HCT116 (cell line): ENCODE measurements around the gene GRB10. TPM values are rescaled to one million over a fixed set of nuclear protein-coding genes. Genes with fewer than 3 reads are reported as not detected.

ENCODE experiments used
- ATAC-seq: fragments of 200-7000 bp; cut with Tn5 transposase; 2 replicates; pipeline ENCODE4 v1.9.1; 2020; ENCODE audit warnings: mild to moderate bottlenecking, moderate library complexity
- BruUV-seq: library from RNA; stranded (reverse); fragments of 400-500 nt; replicated peaks from 2 replicates; lab custom pipeline; 2021; lab: Mats Ljungman, UMichigan
- CTCF ChIA-PET: fragments of 300-600 bp; sonication (Branson Sonifier 250); formaldehyde crosslinking; loops from one replicate; lab custom pipeline; 2021; ENCODE audit warnings: antibody characterized with exemption; lab: Charles Lee
- POLR2A ChIA-PET: fragments of 300-600, 350-600 bp; sonication (Branson Sonifier 250); formaldehyde crosslinking; loops from one replicate; lab custom pipeline; 2021; ENCODE audit warnings: antibody characterized with exemption; lab: Charles Lee
- RAD21 ChIA-PET, 2 experiments: fragments of 300-600 bp; sonication (Branson Sonifier 250); formaldehyde crosslinking; loops; one replicate each; lab custom pipeline; 2023; ENCODE audit warnings: low total read pairs in 2 of 2; ENCODE audit not compliant: uncharacterized antibody in 2 of 2, unreplicated experiment in 2 of 2, low non-redundant PET in 1 of 2; lab: Charles Lee
- DNase-seq: peaks from one replicate; pipeline ENCODE4 v3.0.0-alpha.2; 2010; ENCODE audit warnings: low read depth, low spot score
- H2AFZ ChIP-seq: fragments of 200-600 bp; shearing (Covaris generic), sonication (generic); 2 replicates; pipeline ENCODE4 v1.6.1; 2017; ENCODE audit warnings: low read depth, mixed run types, mixed read lengths, antibody characterized with exemption, low read length; ENCODE audit not compliant: poor library complexity, severe bottlenecking
- H3K27ac ChIP-seq: 2 replicates; pipeline ENCODE4 v1.5.1; 2012; ENCODE audit warnings: low read depth, low read length
- H3K27me3 ChIP-seq: fragments of 200-600 bp; sonication (generic); 2 replicates; pipeline ENCODE4 v1.6.1; 2016; ENCODE audit warnings: mixed run types, low read length, mixed read lengths; ENCODE audit not compliant: insufficient read depth
- H3K36me3 ChIP-seq, 2 experiments: fragments of 200-500 bp in 1 of 2; fragments of 200-600 bp in 1 of 2; sonication (Bioruptor generic) in 1 of 2; sonication (generic) in 1 of 2; 2 replicates each; pipeline versions ENCODE4 v1.5.1 to v1.6.1; 2014 to 2016; ENCODE audit warnings: low read length in 2 of 2, inconsistent platforms in 1 of 2, mixed read lengths in 1 of 2, mixed run types in 1 of 2; ENCODE audit not compliant: insufficient read depth in 2 of 2, control insufficient read depth in 1 of 2
- H3K4me1 ChIP-seq, 2 experiments: fragments of 200-600 bp in 1 of 2; sonication (generic) in 1 of 2; 2 replicates each; pipeline versions ENCODE4 v1.5.1 to v1.6.1; 2012 to 2017; ENCODE audit warnings: low read length in 2 of 2, inconsistent platforms in 1 of 2, mild to moderate bottlenecking in 1 of 2, mixed read lengths in 1 of 2, mixed run types in 1 of 2, moderate library complexity in 1 of 2; ENCODE audit not compliant: insufficient read depth in 2 of 2, control insufficient read depth in 1 of 2
- H3K4me2 ChIP-seq: fragments of 200-600 bp; sonication (generic); 2 replicates; pipeline ENCODE4 v1.6.1; 2017; ENCODE audit warnings: mixed run types, low read length, mixed read lengths
- H3K4me3 ChIP-seq, 2 experiments: fragments of 200-600 bp in 1 of 2; sonication (generic) in 1 of 2; replicated peaks in 1 of 2; 2 replicates each; pipeline ENCODE4 v1.5.1; 2011 to 2016; ENCODE audit warnings: low read length in 2 of 2, control low read depth in 1 of 2, low read depth in 1 of 2, mild to moderate bottlenecking in 1 of 2, mixed read lengths in 1 of 2, mixed run types in 1 of 2
- H3K79me2 ChIP-seq: fragments of 200-600 bp; sonication (generic); 2 replicates; pipeline ENCODE4 v1.6.1; 2017; ENCODE audit warnings: mild to moderate bottlenecking, mixed run types, low read length, moderate library complexity, mixed read lengths; ENCODE audit not compliant: insufficient read depth
- H3K9ac ChIP-seq: fragments of 200-600 bp; sonication (generic); 2 replicates; pipeline ENCODE4 v1.6.1; 2016; ENCODE audit warnings: low read length, mixed read lengths
- H3K9me2 ChIP-seq: fragments of 200-600 bp; sonication (generic), shearing (Covaris generic); 2 replicates; pipeline ENCODE4 v1.6.1; 2017; ENCODE audit warnings: mixed run types, mild to moderate bottlenecking, moderate library complexity; ENCODE audit not compliant: insufficient read depth
- H3K9me3 ChIP-seq, 2 experiments: fragments of 200-500 bp in 1 of 2; fragments of 200-600 bp in 1 of 2; sonication (Bioruptor generic) in 1 of 2; sonication (generic) in 1 of 2; 2 replicates each; pipeline ENCODE4 v1.6.1; 2014 to 2017; ENCODE audit warnings: low read length in 2 of 2, mixed read lengths in 2 of 2, inconsistent platforms in 1 of 2, low read depth in 1 of 2, mild to moderate bottlenecking in 1 of 2, mixed run types in 1 of 2, moderate library complexity in 1 of 2; ENCODE audit not compliant: control insufficient read depth in 1 of 2, insufficient read depth in 1 of 2
- H4K20me1 ChIP-seq: fragments of 200-600 bp; sonication (generic), shearing (Covaris generic); 2 replicates; pipeline ENCODE4 v1.6.1; 2017; ENCODE audit warnings: mixed run types, mild to moderate bottlenecking, moderate library complexity; ENCODE audit not compliant: insufficient read depth
- ATF3 ChIP-seq: IDR thresholded peaks from 2 replicates; pipeline ENCODE4 v1.6.1; 2012
- CBX3 ChIP-seq: IDR thresholded peaks from 2 replicates; pipeline ENCODE4 v1.6.1; 2012; ENCODE audit warnings: low read depth
- CEBPB ChIP-seq: IDR thresholded peaks from 2 replicates; pipeline ENCODE4 v1.6.1; 2012; ENCODE audit warnings: low read depth
- EGR1 ChIP-seq: IDR thresholded peaks from 2 replicates; pipeline ENCODE4 v1.6.1; 2012; ENCODE audit warnings: low read depth
- ELF1 ChIP-seq: IDR thresholded peaks from 2 replicates; pipeline ENCODE4 v1.6.1; 2012; ENCODE audit warnings: low read depth, borderline replicate concordance
- EZH2 ChIP-seq: fragments of 200-600 bp; sonication (generic); IDR thresholded peaks from 2 replicates; pipeline ENCODE4 v1.6.1; 2017; ENCODE audit warnings: antibody characterized with exemption, mixed run types
- EZH2phosphoT487 ChIP-seq: fragments of 200-600 bp; IDR thresholded peaks from 2 replicates; pipeline ENCODE4 v1.6.1; 2018; ENCODE audit warnings: antibody characterized with exemption, borderline replicate concordance
- JUND ChIP-seq: IDR thresholded peaks from 2 replicates; pipeline ENCODE4 v1.6.1; 2012
- MAX ChIP-seq: IDR thresholded peaks from 2 replicates; pipeline ENCODE4 v1.6.1; 2012
- POLR2A ChIP-seq: IDR thresholded peaks from 2 replicates; pipeline ENCODE4 v1.7.0; 2011; ENCODE audit warnings: borderline replicate concordance; ENCODE audit not compliant: insufficient read depth, insufficient read length; ENCODE audit errors: extremely low read depth
- SIN3A ChIP-seq: IDR thresholded peaks from 2 replicates; pipeline ENCODE4 v1.6.1; 2012; ENCODE audit warnings: low read depth
- SP1 ChIP-seq: IDR thresholded peaks from 2 replicates; pipeline ENCODE4 v1.6.1; 2012; ENCODE audit warnings: low read depth
- SRF ChIP-seq: IDR thresholded peaks from 2 replicates; pipeline ENCODE4 v1.6.1; 2012; ENCODE audit warnings: low read depth
- TCF7L2 ChIP-seq: IDR thresholded peaks from 2 replicates; pipeline ENCODE4 v1.7.0; 2011; ENCODE audit warnings: borderline replicate concordance, inconsistent platforms; ENCODE audit not compliant: insufficient read depth, insufficient read length; ENCODE audit errors: extremely low read depth
- YY1 ChIP-seq: IDR thresholded peaks from 2 replicates; pipeline ENCODE4 v1.6.1; 2011; ENCODE audit warnings: low read length, low read depth, moderate library complexity, mild to moderate bottlenecking; ENCODE audit not compliant: insufficient replicate concordance; ENCODE audit errors: extremely low read depth
- ZBTB33 ChIP-seq: IDR thresholded peaks from 2 replicates; pipeline ENCODE4 v1.6.1; 2011; ENCODE audit warnings: mild to moderate bottlenecking, low read length, moderate library complexity; ENCODE audit not compliant: insufficient replicate concordance; ENCODE audit errors: extremely low read depth
- ZNF274 ChIP-seq: fragments of 200-500 bp; sonication (Bioruptor generic); IDR thresholded peaks from 2 replicates; pipeline ENCODE4 v1.6.1; 2014; ENCODE audit warnings: mild to moderate bottlenecking, low read depth, low read length, inconsistent platforms
- intact Hi-C: fragments of 100-400 bp; cut with micrococcal nuclease; formaldehyde crosslinking; loops from 2 replicates; pipeline ENCODE4 v1.10.0; 2022
- total RNA-seq: library from RNA; stranded (reverse); gene quantifications from one replicate; pipeline ENCODE4 v1.2.1, GENCODE V29; 2021; ENCODE audit not compliant: unreplicated experiment

The GRB10 gene
- total RNA-seq, 1 experiment from 2014 or later = 37.3 TPM

GRCh38 chr7:50805447-50806125, 22.9 kb upstream of the GRB10 start:
- intact Hi-C loops = no loop called here
- DNase-seq = no peak

More at GRCh38 chr7:50805447-50806125, 22.9 kb upstream of the GRB10 start:
- Histone ChIP-seq H3K27me3 (no peaks in the 10 kb centered on the region), H3K4me1 (no peaks in the 10 kb centered on the region), H2AFZ (no peak overlapping the region), H3K79me2 (no peaks in the 10 kb centered on the region), H3K4me3 (no peak overlapping the region), H3K4me2 (no peak overlapping the region), H3K9me2 (no peaks in the 10 kb centered on the region), H3K27ac (no peak overlapping the region), H3K9me3 (no peaks in the 10 kb centered on the region), H3K9ac (no peak overlapping the region), H4K20me1 (no peaks in the 10 kb centered on the region), H3K36me3 (no peaks in the 10 kb centered on the region)
- no peak for ATAC-seq
- CTCF ChIA-PET = no interaction called here
- no TSS peak for BruUV-seq
- TF ChIP-seq SP1 (no peak), EZH2 (no peak), POLR2A (no peak), JUND (no peak), EGR1 (no peak), ZNF274 (no peak), ELF1 (no peak), SIN3A (no peak), CBX3 (no peak), SRF (no peak), ZBTB33 (no peak), YY1 (no peak), ATF3 (no peak), TCF7L2 (no peak), CEBPB (no peak), MAX (no peak), EZH2phosphoT487 (no peak)
- RAD21 ChIA-PET = no interaction called here
- POLR2A ChIA-PET = no interaction called here
